GM12872 (cell line): ENCODE results near the gene VKORC1.

Experiments used
- CTCF ChIP-seq: IDR thresholded peaks from 3 replicates; pipeline ENCODE4 v1.5.1; 2011; ENCODE audit warnings: low read depth, mild to moderate bottlenecking, low read length, moderate library complexity; ENCODE audit not compliant: insufficient read depth

Gene VKORC1

DNA sequence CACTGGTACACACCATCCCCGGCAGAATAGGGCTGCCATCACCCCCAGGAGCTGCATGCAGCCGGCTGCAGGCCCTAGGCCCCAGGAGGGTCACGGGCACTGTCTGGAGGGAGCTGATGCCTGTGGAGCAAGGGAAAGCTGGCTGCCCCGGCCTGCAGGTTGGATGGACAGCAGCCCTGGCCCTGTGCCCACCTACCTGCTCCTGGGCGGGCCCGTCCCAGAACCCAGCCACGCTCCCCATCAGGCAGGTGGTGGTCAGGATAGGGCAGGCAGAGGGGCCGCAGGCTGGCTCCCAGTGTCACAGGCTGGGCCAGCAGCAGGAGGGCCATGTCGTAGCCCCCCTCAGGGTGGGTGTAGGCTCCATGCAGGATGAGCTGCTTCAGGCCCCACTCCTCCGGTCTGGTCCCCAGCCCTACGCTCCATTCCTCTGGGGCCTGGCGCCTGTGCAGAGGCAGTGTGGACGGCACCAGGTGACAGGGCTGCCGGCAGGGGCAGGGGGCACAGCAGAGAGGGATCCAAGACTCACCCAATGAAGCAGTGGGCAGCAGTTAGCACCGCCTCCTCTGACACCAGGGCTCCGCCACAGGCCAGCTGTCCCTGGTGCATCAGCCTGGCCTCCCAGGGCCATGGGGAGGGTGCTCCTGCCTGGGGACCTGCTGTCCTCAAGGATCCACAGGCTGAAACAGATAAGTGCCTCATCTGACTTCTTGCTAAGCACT, 9.9 kb downstream of the VKORC1 start:
- no peak for TF ChIP-seq CTCF

GRCh38 chr16:31083981-31084380, 10.6 kb downstream of the VKORC1 start:
- TF ChIP-seq CTCF: no peak

DNA sequence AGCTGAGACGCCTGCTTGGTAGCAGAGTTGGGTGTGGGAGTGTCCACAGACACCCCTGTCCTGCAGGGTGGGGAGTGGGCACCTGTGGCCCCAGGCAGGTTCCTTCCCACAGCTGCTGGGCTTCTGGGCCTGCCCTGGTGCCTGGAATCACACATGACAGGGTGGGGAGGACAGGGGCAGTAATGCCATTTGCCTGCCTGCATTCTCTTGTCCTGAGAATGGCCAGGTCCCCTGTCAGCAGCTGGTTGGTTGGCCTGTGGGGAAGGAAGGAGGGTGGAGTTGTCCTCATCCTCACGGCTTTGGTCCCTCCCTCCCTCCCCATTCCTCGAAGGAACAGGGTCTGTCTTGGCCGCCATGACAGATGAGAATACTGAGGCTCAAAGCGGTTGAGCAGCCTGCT, 11.0 kb downstream of the VKORC1 start:
- no peak for TF ChIP-seq CTCF

DNA sequence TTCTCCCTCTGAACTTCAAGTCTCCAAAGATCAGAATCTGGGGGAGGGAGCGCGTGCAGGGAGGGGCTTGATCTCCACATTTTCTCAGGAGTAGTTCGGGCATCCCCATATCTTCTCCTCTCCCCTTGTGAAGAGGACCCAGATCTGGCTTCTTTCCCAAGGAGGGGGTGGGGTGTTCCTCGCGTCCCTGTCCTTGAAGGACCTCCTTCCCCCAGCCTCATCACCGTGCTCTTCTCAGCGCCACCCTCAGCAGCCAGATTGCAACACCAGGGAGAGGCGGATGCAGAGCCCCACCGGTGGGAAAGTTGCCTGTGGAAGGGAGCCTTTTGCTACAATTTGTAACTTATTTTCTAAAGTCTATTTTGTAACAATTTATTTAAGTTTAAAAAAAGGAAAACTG, 11.5 kb downstream of the VKORC1 start:
- no peak for TF ChIP-seq CTCF

- TF ChIP-seq CTCF: no peak
Measured at GRCh38 chr16:31082368-31083045, 12.1 kb downstream of the VKORC1 start.

GRCh38 chr16:31081428-31082351, 12.9 kb downstream of the VKORC1 start:
- no peak for TF ChIP-seq CTCF

- no peak for TF ChIP-seq CTCF
Measured at GRCh38 chr16:31080756-31081419, 13.7 kb downstream of the VKORC1 start.
